Peyer's patch (tissue), 4 donors: ENCODE results near the gene PLEKHA1.

Source experiments
- POLR2A ChIP-seq, 2 donors: fragments of 450-650 bp; IDR thresholded peaks; one replicate each; pipeline ENCODE4 v1.5.1; 2017; ENCODE audit warnings: antibody characterized with exemption in 2 of 2, mild to moderate bottlenecking in 2 of 2, moderate library complexity in 2 of 2
- TF ChIP-seq, protein P1 (sequence below), 6 experiments: fragments of 450-650 bp in 4 of 6; fragments of 200-600 bp in 2 of 6; sonication (generic) in 1 of 6; IDR thresholded peaks; one replicate each; pipeline ENCODE4 v1.5.1; 2017 to 2019; ENCODE audit warnings: antibody characterized with exemption in 6 of 6, mild to moderate bottlenecking in 3 of 6, moderate library complexity in 1 of 6

DNA sequence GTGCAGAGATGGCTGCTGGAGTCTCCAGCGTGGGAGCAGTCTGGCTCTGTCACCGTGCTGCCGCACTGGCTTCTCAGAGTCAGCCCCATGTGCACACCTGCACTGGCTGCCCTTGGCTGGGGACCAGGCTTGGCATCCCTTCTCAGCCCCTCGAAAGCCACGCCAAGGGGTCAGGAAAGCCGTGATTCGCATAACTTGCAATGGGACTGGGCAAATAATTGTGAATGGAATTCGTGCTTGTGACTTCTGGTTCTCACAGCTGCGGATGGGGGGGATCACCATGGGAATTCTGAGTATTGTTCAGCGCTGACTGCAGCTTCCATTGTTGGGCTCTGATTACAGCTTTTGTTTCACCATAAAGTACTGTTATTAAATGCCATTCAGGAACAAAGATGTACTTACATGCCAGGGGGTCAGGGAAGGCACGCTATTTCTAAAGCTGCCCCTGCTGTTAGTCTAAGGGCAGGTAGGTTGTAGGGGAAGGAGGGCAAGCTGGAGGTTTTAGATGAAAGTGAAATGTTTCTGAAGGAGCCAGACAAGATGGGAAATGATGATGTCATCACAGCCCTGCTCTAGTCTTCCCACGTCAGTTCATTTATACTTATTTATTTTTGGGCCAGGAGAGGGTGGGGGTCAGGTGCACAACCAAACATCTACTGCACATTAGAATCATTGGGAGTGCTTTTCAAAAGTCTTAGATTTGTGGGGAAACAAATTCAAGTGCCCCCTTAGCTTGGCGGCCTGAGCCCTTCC lies 5.8 kb upstream of the PLEKHA1 start:
- no peak for TF ChIP-seq POLR2A (IDR thresholded peaks at IDR 0.05)
- TF ChIP-seq, protein P1, sequence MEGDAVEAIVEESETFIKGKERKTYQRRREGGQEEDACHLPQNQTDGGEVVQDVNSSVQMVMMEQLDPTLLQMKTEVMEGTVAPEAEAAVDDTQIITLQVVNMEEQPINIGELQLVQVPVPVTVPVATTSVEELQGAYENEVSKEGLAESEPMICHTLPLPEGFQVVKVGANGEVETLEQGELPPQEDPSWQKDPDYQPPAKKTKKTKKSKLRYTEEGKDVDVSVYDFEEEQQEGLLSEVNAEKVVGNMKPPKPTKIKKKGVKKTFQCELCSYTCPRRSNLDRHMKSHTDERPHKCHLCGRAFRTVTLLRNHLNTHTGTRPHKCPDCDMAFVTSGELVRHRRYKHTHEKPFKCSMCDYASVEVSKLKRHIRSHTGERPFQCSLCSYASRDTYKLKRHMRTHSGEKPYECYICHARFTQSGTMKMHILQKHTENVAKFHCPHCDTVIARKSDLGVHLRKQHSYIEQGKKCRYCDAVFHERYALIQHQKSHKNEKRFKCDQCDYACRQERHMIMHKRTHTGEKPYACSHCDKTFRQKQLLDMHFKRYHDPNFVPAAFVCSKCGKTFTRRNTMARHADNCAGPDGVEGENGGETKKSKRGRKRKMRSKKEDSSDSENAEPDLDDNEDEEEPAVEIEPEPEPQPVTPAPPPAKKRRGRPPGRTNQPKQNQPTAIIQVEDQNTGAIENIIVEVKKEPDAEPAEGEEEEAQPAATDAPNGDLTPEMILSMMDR (IDR thresholded peaks at IDR 0.05), result no peak
